A673 (cell line): ENCODE results near the gene ZDHHC7. TPM values are rescaled to one million over a fixed set of nuclear protein-coding genes. Genes with fewer than 3 reads are reported as not detected.

Source experiments
- BruUV-seq: library from RNA; stranded (reverse); fragments of 400-500 nt; replicated peaks from 2 replicates; lab custom pipeline; 2021; lab: Mats Ljungman, UMichigan
- CTCF ChIA-PET: fragments of 300-600 bp; sonication (Branson Sonifier 250); formaldehyde crosslinking; loops from one replicate; lab custom pipeline; 2022; ENCODE audit warnings: antibody characterized with exemption; lab: Charles Lee
- POLR2A ChIA-PET: fragments of 300-600 bp; sonication (Branson Sonifier 250); formaldehyde crosslinking; loops from one replicate; lab custom pipeline; 2022; ENCODE audit warnings: antibody characterized with exemption; ENCODE audit not compliant: low non-redundant PET; lab: Charles Lee
- DNase-seq: peaks from one replicate; pipeline ENCODE4 v3.0.0-alpha.2; 2015; ENCODE audit warnings: low spot score
- H3K27ac ChIP-seq: fragments of 200-600 bp; sonication (generic); 2 replicates; pipeline ENCODE4 v1.5.1; 2016; ENCODE audit warnings: mixed run types, low read depth, mild to moderate bottlenecking, mixed read lengths, antibody characterized with exemption, low read length; ENCODE audit not compliant: poor library complexity, severe bottlenecking
- H3K27me3 ChIP-seq: fragments of 200-600 bp; sonication (generic); replicated peaks from 2 replicates; pipeline ENCODE4 v1.6.1; 2017; ENCODE audit warnings: mixed run types, low read depth, mild to moderate bottlenecking, mixed read lengths, antibody characterized with exemption, low read length; ENCODE audit not compliant: insufficient read depth, poor library complexity
- H3K36me3 ChIP-seq: fragments of 200-600 bp; sonication (generic); 2 replicates; pipeline ENCODE4 v1.6.1; 2016; ENCODE audit warnings: mixed run types, mild to moderate bottlenecking, mixed read lengths, antibody characterized with exemption, low read length; ENCODE audit not compliant: insufficient read depth, poor library complexity, severe bottlenecking
- H3K4me1 ChIP-seq: fragments of 200-600 bp; sonication (generic); 2 replicates; pipeline ENCODE4 v1.6.1; 2017; ENCODE audit warnings: mixed run types, mild to moderate bottlenecking, mixed read lengths, antibody characterized with exemption, low read length; ENCODE audit not compliant: insufficient read depth, poor library complexity, severe bottlenecking
- H3K4me3 ChIP-seq: fragments of 200-600 bp; sonication (generic); 2 replicates; pipeline ENCODE4 v1.5.1; 2016; ENCODE audit warnings: low read depth, mixed run types, mild to moderate bottlenecking, mixed read lengths, low read length; ENCODE audit not compliant: poor library complexity, severe bottlenecking
- H3K9me3 ChIP-seq: fragments of 200-600 bp; sonication (generic); 2 replicates; pipeline ENCODE4 v1.6.1; 2016; ENCODE audit warnings: mixed run types, low read depth, mild to moderate bottlenecking, mixed read lengths, antibody characterized with exemption, low read length; ENCODE audit not compliant: poor library complexity, severe bottlenecking
- EZH2 ChIP-seq: fragments of 200-600 bp; sonication (generic); IDR thresholded peaks from 2 replicates; pipeline ENCODE4 v1.6.1; 2017; ENCODE audit warnings: borderline replicate concordance, low read depth, mild to moderate bottlenecking, mixed read lengths, antibody characterized with exemption, low read length; ENCODE audit not compliant: poor library complexity, severe bottlenecking
- intact Hi-C: fragments of 100-400 bp; cut with micrococcal nuclease; formaldehyde crosslinking; loops from one replicate; pipeline ENCODE4 v1.10.0; 2022; ENCODE audit not compliant: unreplicated experiment
- total RNA-seq: library from RNA; stranded (reverse); gene quantifications from 2 replicates; pipeline ENCODE4 v1.2.3, GENCODE V29; 2021
- TF ChIP-seq, protein P1 (sequence below): fragments of 300-800, 200-600 bp; sonication (generic); conservative IDR thresholded peaks from 2 replicates; pipeline ENCODE4 v1.5.1; 2017; ENCODE audit warnings: low read depth, mild to moderate bottlenecking, antibody characterized with exemption, low read length, moderate library complexity, mixed read lengths

Gene ZDHHC7
- total RNA-seq, 1 experiment from 2014 or later = 43.5 TPM

DNA sequence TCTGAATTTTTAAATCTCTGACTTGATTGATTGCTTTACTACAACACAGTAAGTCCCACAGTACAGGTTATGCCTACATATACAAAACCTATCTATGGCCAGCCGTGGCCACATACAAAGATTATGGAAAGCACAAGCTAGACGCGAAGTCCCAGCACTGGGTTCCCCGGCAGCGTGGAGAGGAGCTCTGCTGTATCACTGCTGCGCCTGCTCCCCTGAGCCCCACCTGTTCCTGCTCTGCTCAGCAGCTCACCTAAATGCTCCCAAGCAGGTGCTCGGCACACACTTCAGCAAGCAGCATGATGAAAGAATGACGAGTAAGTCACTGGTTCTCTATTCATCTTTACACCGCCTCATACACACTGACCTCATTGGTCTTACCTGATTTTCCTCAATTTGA lies 20.6 kb downstream of the ZDHHC7 start:
- intact Hi-C loops = no loop called here

DNA sequence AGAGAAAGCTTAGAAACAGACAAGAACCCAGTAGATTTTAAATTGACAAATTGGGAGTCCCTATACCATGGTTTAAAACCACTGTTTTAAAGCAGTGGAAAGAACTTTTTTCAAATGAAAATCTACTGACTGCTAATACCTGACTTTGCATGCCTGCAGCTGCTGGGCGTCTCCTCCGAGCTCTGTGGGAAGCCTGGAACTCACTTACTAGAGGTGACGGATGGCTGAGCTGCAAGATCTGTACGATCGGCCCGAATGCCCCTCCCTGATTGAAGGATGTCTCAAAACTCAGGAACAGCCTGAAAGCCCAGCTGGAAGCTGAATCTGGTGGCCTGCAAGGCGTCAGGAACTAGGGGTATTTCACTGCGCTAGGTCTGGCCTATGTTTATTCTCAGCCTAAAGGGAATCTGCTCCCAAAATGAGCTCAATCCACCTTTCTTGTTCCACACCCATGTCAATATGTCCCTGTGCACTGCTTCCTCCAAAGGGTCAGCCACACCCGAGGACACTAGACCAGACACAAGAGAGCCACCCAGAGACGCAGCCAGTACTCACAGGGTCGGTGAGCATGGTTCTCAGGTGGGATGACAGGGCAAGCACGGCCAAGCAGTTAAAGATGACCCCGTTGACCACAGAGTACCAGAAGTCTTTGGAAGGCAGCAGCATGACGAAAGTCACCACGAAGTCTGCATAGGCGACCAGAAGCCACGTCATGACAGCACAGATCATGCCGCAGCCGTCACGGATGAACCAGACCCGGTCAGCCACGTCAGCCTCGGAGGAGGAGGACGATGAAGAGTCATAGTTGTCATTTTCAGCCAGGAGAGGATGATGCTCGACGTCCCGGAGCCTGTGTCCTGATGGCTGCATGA lies 21.4 kb downstream of the ZDHHC7 start:
- Histone ChIP-seq H3K36me3 (peaks cover 35% of the 10 kb centered on the region), H3K27ac (no peak overlapping the region), H3K4me1 (no peaks in the 10 kb centered on the region), H3K27me3 (no peaks in the 10 kb centered on the region), H3K4me3 (no peak overlapping the region), H3K9me3 (no peaks in the 10 kb centered on the region)
- ChIA-PET POLR2A (interaction anchor here (0.6 kb wide), 1 partner anchor 8 kb away, joined by 4 read pairs; no protein-coding TSS in a partner anchor), CTCF (interaction anchor here (0.7 kb wide), 1 partner anchor 1353 kb away, joined by 16 read pairs; no protein-coding TSS in a partner anchor)
- intact Hi-C loops = no loop called here
- no TSS peak for BruUV-seq
- DNase-seq = no peak
- TF ChIP-seq, protein P1, sequence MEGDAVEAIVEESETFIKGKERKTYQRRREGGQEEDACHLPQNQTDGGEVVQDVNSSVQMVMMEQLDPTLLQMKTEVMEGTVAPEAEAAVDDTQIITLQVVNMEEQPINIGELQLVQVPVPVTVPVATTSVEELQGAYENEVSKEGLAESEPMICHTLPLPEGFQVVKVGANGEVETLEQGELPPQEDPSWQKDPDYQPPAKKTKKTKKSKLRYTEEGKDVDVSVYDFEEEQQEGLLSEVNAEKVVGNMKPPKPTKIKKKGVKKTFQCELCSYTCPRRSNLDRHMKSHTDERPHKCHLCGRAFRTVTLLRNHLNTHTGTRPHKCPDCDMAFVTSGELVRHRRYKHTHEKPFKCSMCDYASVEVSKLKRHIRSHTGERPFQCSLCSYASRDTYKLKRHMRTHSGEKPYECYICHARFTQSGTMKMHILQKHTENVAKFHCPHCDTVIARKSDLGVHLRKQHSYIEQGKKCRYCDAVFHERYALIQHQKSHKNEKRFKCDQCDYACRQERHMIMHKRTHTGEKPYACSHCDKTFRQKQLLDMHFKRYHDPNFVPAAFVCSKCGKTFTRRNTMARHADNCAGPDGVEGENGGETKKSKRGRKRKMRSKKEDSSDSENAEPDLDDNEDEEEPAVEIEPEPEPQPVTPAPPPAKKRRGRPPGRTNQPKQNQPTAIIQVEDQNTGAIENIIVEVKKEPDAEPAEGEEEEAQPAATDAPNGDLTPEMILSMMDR = no peak
- TF ChIP-seq EZH2 = no peak

More for the DNA sequence above, 20.6 kb downstream of the ZDHHC7 start:
- H3K4me1 ChIP-seq = no peaks in the 10 kb centered on the region
- no peaks in the 10 kb centered on the region for H3K9me3 ChIP-seq
- BruUV-seq = no TSS peak
- no peaks in the 10 kb centered on the region for H3K27me3 ChIP-seq
- no peak overlapping the region for H3K27ac ChIP-seq
- ChIA-PET CTCF (no interaction called here), POLR2A (no interaction called here)
- peaks cover 35% of the 10 kb centered on the region for H3K36me3 ChIP-seq
- H3K4me3 ChIP-seq = no peak overlapping the region
- no peak for TF ChIP-seq EZH2
- TF ChIP-seq, protein P1 = no peak
- no peak for DNase-seq

DNA sequence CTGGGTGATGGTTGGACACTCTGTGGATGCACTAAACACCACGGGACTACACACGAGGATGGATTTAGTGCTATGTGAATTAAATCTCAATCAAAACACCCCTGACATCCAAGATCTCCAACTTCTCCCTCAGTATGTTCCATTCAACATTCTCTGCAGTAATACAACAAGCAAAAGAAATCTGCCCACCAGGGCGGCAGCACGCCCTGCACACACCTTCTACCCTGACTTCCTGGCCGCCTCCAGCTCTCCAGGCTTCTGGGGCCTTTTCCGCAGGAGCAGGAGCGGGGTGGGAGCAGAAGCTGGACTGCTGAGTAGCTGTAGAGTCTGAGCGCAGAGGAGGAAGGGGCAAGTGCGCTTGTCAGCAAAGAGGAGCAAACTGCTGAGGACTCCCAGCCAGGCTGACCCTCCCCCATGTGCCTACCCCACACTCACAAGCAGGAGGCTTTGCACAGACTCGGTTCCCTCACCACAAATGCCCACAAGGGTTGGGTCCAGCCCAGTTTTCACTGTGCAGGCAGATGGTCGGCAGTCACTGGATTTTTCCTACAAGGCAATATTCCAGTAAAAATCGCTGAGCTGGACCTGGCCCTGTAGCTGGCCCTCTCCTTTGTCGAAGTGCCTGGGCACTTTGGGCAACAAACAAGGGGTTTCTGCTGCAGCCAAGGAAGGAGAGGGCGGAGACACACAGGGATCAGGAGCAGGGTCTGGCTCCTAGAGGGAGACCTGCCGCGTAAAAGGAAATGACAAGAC lies 22.8 kb downstream of the ZDHHC7 start:
- Histone ChIP-seq H3K4me3 (no peak overlapping the region), H3K4me1 (no peaks in the 10 kb centered on the region), H3K27ac (no peak overlapping the region), H3K9me3 (no peaks in the 10 kb centered on the region), H3K27me3 (no peaks in the 10 kb centered on the region), H3K36me3 (peaks cover 31% of the 10 kb centered on the region)
- intact Hi-C loops = no loop called here
- no TSS peak for BruUV-seq
- CTCF ChIA-PET = no interaction called here
- DNase-seq = no peak
- TF ChIP-seq EZH2 = no peak
- TF ChIP-seq, protein P1 = no peak
- POLR2A ChIA-PET = no interaction called here
